Medulla oblongata (tissue), 1 donor: ENCODE results near the gene APBB1.

ENCODE experiments used
- DNase-seq: peaks from one replicate; pipeline ENCODE4 v3.0.0-alpha.2; 2015; ENCODE audit errors: extremely low spot score

APBB1 gene

GRCh38 chr11:6391537-6392134, 27.3 kb downstream of the APBB1 start:
- no peak for DNase-seq

GRCh38 chr11:6390718-6391469, 28.0 kb downstream of the APBB1 start:
- peak; percentile 7 for DNase-seq

GRCh38 chr11:6389905-6390717, 28.8 kb downstream of the APBB1 start, which contains the start of gene SMPD1:
SMPD1 (plus strand) TSS chr11:6390474; CDS start chr11:6390599, 125 bp downstream.
- DNase-seq: peak; percentile 95

DNA sequence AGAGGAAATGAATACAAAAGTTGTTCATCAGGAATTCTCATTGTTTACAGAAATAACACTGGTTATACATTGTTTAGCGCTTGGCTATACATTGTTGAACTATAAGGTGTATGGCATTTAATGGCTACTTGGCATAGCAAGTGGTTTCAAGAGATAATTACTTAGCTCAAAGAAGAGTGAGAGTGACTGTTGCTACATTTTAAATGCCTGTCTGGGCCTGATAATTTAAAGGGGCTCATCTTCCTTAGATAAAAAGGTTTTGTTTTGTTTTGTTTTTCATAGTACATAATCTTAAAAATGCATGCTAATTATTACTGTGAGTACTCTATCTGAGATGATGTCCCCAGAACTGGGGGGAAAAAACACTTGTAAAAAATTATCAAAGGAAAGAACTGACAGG, 30.1 kb downstream of the APBB1 start:
- no peak for DNase-seq

- peak; percentile 4 for DNase-seq
Observed at GRCh38 chr11:6387811-6388599, 30.9 kb downstream of the APBB1 start.

DNA sequence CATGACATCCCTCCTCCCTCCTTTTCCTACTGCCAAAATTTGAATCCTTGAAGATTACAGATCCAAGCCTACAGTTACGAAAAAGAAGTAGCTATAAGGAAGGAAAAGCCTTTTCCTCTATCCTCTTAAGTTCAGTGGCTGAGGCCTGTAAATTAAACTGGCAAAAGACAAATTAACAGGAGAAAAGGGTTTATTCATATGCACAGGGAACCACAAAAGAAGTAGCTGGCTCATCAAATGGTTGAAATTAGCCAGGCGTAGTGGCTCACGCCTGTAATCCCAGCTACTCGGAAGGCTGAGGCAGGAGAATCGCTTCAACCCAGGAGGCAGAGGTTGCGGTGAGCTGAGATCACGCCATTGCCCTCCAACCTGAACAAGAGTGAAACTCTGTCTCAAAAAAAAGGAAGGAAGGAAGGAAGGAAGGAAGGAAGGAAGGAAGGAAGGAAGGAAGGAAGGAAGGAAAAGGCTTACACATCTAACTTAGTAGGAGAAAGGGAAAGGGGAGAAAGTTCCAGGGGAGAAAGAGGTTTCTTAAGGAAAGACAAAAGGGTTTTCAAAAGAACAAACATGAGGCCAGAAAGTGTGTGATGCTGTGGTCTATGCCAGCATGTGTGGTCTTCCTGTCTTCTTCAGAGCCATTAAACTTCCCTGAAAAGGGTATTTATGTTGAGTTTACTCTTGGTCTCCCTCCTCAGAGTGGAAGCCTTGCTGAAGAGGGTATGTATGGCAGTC, 33.7 kb downstream of the APBB1 start:
- no peak for DNase-seq

DNA sequence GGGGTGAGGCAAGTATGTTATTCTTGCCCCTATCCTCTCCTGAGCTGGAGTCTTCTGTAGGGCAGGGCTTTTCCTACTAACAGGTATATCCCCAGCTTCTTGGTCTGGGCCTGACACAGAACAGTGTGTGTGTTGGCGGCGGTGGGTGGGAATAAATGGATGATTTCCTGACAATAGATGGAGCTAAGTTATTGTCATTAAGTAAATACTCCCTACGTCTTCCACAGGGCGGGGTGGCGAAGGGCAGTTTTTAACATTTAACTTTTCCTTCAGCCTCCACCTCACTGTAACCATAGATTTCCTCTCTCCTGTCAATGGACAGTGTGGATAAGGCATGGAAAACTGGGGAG, 40.3 kb downstream of the APBB1 start:
- no peak for DNase-seq

GRCh38 chr11:6377902-6378639, 40.8 kb downstream of the APBB1 start:
- DNase-seq: no peak

GRCh38 chr11:6371825-6372224, 47.1 kb downstream of the APBB1 start:
- DNase-seq: no peak

DNA sequence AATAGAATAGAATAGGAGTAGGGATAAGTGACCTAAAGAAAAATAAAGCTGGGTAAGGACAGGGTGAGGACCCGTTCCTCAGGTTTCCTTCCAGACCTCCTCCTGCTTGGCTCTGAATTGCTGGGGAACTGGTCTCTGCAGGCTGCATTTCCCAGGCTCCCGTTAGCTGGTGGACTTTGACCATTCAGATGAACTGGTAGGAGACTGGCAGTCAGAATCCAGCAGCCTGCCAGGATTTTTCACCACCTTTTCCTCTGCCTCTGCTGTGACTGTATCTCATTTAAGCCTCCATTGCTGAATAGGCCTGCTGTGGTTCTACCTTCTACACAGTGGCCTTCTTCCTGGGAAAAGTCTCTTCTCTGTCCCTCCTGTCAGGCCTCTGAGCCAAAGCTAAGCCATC, 53.2 kb downstream of the APBB1 start:
- DNase-seq: no peak

DNA sequence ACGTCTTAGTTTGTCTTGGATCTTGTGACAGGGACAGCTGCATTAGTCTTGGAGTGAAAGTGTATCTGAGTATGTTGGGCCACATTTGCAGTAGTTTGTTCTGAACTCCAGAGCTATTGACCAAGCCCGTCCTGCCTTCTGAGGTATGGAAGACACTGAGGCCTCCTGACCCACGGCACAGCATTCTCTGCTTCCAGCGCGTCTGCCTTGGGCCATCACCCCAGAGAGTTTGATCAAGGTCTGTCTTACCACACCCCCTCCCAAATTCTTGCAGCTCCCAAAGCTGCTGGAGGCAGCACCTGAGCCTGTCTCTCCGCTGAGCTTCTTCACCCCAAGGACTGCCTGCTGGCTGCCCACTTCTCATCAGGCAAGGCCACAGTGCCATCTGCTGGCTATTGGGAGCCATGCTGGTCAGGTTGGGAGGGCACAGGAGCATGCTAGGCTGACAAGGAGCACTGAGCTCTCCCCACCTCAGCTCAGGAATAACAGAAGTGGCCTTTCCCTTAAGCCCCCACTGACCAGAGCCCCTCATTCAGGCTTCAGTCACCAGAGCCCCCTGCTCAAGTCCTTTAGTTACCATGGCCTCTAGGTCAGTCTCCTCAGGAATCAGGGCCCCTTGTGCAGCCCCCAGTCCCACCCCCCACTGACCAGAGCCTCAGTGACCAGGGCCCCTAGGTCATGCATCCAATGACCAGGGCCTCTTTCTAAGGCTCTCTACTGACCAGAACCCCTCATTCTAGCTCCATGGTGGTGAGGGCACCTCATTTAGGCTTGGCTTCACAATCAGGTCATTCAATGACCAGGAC, 55.8 kb downstream of the APBB1 start:
- DNase-seq: peak; percentile 87

- DNase-seq: no peak
Observed at GRCh38 chr11:6362185-6362872, 56.6 kb downstream of the APBB1 start.

DNA sequence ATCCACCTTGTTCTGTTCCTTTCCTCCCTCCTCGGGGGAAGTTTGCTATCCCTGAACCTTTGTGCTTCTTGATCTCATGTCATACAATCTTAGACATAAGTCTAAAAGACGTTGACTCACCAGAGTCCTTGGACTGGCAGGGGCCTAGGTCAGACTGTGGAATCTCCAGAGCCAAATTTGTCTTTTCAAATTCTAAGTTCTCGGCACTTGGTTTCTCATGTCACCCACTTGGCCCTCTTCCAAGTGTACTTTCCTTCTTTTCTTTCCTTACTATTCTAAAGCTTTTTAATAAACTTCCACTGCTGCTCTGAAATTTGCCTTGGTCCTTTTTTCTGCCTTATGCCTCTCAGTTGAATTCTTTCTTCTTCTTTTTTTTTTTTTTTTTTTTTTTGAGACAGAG, 58.7 kb downstream of the APBB1 start:
- no peak for DNase-seq

GRCh38 chr11:6357222-6357621, 61.7 kb downstream of the APBB1 start:
- no peak for DNase-seq

DNA sequence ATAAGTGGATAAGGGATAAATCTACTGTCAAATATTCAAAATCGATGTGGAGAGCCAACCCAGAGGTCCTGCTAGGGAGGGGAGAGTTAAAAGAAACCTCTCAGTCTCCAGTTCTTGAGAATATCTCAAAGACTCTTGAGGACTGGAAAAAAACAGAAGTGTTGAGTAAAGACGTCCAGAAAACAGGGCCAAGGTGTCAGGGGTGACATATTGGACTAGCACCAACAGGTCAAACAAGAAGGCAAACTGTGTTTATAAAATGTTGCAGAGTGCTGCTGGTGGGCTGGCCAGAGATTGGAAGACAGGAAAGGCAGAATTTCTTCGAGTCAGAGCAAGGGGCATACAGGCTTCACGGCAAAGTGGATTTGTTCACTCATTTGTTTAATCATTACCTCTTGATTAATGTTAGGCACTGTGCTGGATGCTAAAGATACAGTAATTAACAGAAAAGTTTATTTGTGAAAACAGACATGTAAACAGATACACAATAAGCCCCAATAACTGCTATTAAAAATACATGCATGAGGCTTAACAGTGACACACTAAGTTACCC, 62.3 kb downstream of the APBB1 start:
- DNase-seq: no peak

DNA sequence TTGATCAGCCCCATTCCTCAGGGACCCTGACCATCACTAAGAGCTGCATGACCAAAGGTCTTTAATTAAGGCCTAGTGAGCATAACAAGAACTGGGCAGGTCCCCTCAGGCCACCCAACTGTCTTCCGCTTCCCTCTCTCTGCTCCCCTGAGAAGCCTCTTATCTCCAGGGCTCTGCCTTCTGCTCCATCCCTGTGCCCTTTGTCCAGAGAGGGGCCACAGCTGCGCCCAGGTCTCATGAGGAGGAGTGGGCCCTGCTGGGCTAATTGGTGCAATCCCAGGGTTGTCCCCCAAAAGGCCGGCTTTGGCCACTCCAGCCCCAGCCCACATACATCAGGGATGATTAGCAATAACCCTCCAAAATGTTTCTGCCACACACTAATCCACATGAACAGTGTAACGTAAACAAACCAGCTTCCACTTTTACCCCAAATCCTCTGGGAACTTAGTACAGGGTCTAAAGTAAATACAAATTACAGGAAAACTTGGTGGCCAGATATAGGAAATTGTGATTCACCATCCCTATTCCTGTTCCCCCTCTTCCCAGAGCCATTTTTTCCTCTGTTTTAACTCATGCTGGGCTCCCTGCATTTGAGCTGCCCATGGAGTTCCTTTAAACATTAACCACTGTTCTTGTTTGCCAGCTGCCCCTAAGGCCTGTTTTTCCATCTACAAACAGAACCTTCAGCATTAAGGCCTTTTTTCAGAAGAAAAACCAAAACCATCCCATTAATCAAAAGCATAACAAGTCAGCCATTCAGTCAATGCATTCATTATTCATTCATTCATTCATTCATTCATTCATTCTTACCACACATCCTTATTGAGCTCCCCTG, 64.0 kb downstream of the APBB1 start:
- DNase-seq: no peak

DNA sequence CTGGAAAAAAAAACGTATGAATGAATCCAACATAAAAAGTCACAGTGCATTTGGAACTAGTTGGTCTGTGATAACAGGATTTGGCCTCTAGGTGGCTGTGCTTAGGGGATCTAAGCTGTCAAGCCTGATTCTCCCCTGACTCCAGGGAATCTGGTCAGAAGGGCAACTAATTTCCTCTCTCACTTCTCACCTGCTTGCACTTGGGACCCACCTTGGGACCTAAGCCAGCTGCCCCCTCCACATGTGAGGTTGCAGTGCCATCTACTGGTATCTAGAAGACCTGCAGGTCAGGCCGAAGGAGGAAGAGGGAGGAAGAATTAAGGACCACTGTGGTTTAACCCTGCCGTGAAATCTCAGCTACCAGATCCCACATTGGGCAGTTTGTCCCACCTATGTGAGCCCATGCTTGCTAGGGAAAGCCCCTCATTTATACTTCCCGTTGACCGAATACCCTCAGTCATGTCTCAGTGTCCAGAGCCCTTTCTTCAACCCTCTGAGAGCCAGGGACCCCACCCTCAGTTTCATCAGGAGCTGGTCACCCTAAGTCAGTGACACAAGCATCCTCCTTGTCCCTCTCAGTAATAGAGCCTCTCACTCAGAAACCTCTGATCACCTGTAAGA, 65.4 kb downstream of the APBB1 start:
- DNase-seq: peak; percentile 54
